Naive thymus-derived CD4-positive, alpha-beta T cell (primary cell): ENCODE measurements around the gene BRMS1. TPM values are rescaled to one million over a fixed set of nuclear protein-coding genes. Genes with fewer than 3 reads are reported as not detected.

Experiments used
- ATAC-seq: fragments of 150-1000 bp; cut with Tn5 transposase; 2 replicates; pipeline ENCODE4 v1.10.0; 2021; ENCODE audit warnings: mild to moderate bottlenecking, moderate library complexity
- CTCF ChIA-PET: fragments of 350-600 bp; sonication (Branson Sonifier 250); formaldehyde crosslinking; loops from one replicate; lab custom pipeline; 2021; ENCODE audit warnings: antibody characterized with exemption; lab: Charles Lee
- POLR2A ChIA-PET: fragments of 350-600 bp; sonication (Branson Sonifier 250); formaldehyde crosslinking; loops from one replicate; lab custom pipeline; 2021; ENCODE audit warnings: antibody characterized with exemption, inconsistent platforms; lab: Charles Lee
- DNase-seq, 9 donors: peaks; one replicate each; pipeline versions ENCODE4 v3.0.0 to v3.0.0-alpha.2; 2020 to 2022; ENCODE audit warnings: mixed read lengths in 1 of 9
- H3K27ac ChIP-seq: one replicate; pipeline ENCODE4 v1.7.0; 2013; ENCODE audit warnings: mild to moderate bottlenecking, low read depth, low read length, moderate library complexity
- H3K27me3 ChIP-seq, 2 donors: one replicate each; pipeline ENCODE4 v1.7.0; 2013; ENCODE audit warnings: low read length in 2 of 2, mild to moderate bottlenecking in 2 of 2, moderate library complexity in 2 of 2; ENCODE audit not compliant: control insufficient read depth in 2 of 2, insufficient read depth in 2 of 2
- H3K36me3 ChIP-seq, 3 experiments: 1 replicate in 2 of 3; 2 replicates in 1 of 3; pipeline ENCODE4 v1.7.0; 2013; ENCODE audit warnings: low read length in 3 of 3, mild to moderate bottlenecking in 3 of 3, moderate library complexity in 1 of 3; ENCODE audit not compliant: insufficient read depth in 3 of 3, control insufficient read depth in 2 of 3
- H3K4me1 ChIP-seq, 2 donors: one replicate each; pipeline ENCODE4 v1.7.0; 2013; ENCODE audit warnings: low read length in 2 of 2, mild to moderate bottlenecking in 2 of 2, moderate library complexity in 1 of 2; ENCODE audit not compliant: control insufficient read depth in 2 of 2, insufficient read depth in 2 of 2
- H3K4me3 ChIP-seq: 2 replicates; pipeline ENCODE4 v1.7.0; 2013; ENCODE audit warnings: mild to moderate bottlenecking, low read length
- H3K9me3 ChIP-seq, 3 experiments: 1 replicate in 2 of 3; 2 replicates in 1 of 3; pipeline ENCODE4 v1.7.0; 2013; ENCODE audit warnings: low read length in 3 of 3; ENCODE audit not compliant: control insufficient read depth in 2 of 3
- H3K27ac Mint-ChIP-seq, 9 donors: one replicate each; pipeline ENCODE4 v1.8.0; 2020 to 2022; ENCODE audit warnings: mixed read lengths in 9 of 9, mild to moderate bottlenecking in 8 of 9, moderate library complexity in 5 of 9, inconsistent platforms in 2 of 9
- H3K27me3 Mint-ChIP-seq, 5 donors: one replicate each; pipeline ENCODE4 v1.8.0; 2021 to 2022; ENCODE audit warnings: mixed read lengths in 5 of 5, mild to moderate bottlenecking in 1 of 5
- H3K36me3 Mint-ChIP-seq, 5 donors: one replicate each; pipeline ENCODE4 v1.8.0; 2020 to 2022; ENCODE audit warnings: mixed read lengths in 5 of 5, mild to moderate bottlenecking in 3 of 5, inconsistent platforms in 1 of 5
- H3K4me1 Mint-ChIP-seq, 7 donors: one replicate each; pipeline ENCODE4 v1.8.0; 2020 to 2022; ENCODE audit warnings: mixed read lengths in 7 of 7, mild to moderate bottlenecking in 3 of 7, inconsistent platforms in 1 of 7
- H3K4me3 Mint-ChIP-seq, 10 donors: one replicate each; pipeline ENCODE4 v1.8.0; 2020 to 2022; ENCODE audit warnings: mild to moderate bottlenecking in 10 of 10, mixed read lengths in 10 of 10, moderate library complexity in 6 of 10, inconsistent platforms in 2 of 10
- H3K9me3 Mint-ChIP-seq, 11 donors: one replicate each; pipeline ENCODE4 v1.8.0; 2020 to 2022; ENCODE audit warnings: mixed read lengths in 11 of 11, mild to moderate bottlenecking in 4 of 11, inconsistent platforms in 1 of 11, moderate library complexity in 1 of 11
- intact Hi-C, 2 donors: fragments of 100-400 bp; cut with micrococcal nuclease; formaldehyde crosslinking; loops; one replicate each; pipeline ENCODE4 v1.15.1; 2023
- polyA plus RNA-seq, 2 donors: library from polyadenylated mRNA; unstranded; fragments of 300-500 nt; fragmentation: Illumina TruSeq; gene quantifications; one replicate each; pipeline ENCODE4 v1.2.3, GENCODE V29; 2021
- total RNA-seq, 6 experiments: library from RNA in 5 of 6; stranded (reverse) in 5 of 6; gene quantifications; 1 replicate in 5 of 6; 2 replicates in 1 of 6; pipeline ENCODE4 v1.2.3 and lab custom pipeline; 2021 to 2026

The BRMS1 gene
- total and polyA plus RNA-seq, 7 experiments from 2014 or later = 35.9 to 73.5 (median 49.4) TPM

GRCh38 chr11:66335531-66336233, 9.2 kb downstream of the BRMS1 start:
- peak overlapping the region; percentile 77 to 96 (median 90) for H3K4me3 Mint-ChIP-seq
- intact Hi-C loops = no loop called here
- ChIA-PET CTCF (interaction anchor here (0.9 to 3.9 kb wide), 4 partner anchors 8 to 53 kb away, joined by 4 to 26 read pairs (median 6); no protein-coding TSS in a partner anchor), POLR2A (interaction anchor here (0.7 to 3.1 kb wide), 8 partner anchors 10 to 51 kb away, joined by 3 to 28 read pairs (median 4); partner anchors contain the start of genes B4GAT1 and BRMS1)
- Histone ChIP-seq H3K27me3 (no peaks in the 10 kb centered on the region), H3K4me1 (peaks cover 7 to 15% of the 10 kb centered on the region in 2 donors), H3K4me3 (peak overlapping the region; percentile 52), H3K9me3 (no peaks in the 10 kb centered on the region), H3K27ac (peak overlapping the region; percentile 70), H3K36me3 (peaks cover 0 to 54% (median 0%) of the 10 kb centered on the region in 3 experiments)
- peak overlapping the region in 6 of 9 donors; percentile 38 to 88 (median 72) for H3K27ac Mint-ChIP-seq
- H3K4me1 Mint-ChIP-seq = peaks cover 0 to 18% (median 11%) of the 10 kb centered on the region in 7 donors
- no peak for DNase-seq
- H3K9me3 Mint-ChIP-seq = no peaks in the 10 kb centered on the region
- peaks cover 0 to 2% (median 0%) of the 10 kb centered on the region in 5 donors for H3K27me3 Mint-ChIP-seq
- ATAC-seq = no peak
- H3K36me3 Mint-ChIP-seq = peaks cover 0 to 12% (median 0%) of the 10 kb centered on the region in 5 donors

- Histone ChIP-seq H3K4me3 (peak overlapping the region; percentile 52), H3K27ac (peak overlapping the region; percentile 70), H3K27me3 (no peaks in the 10 kb centered on the region), H3K9me3 (no peaks in the 10 kb centered on the region), H3K4me1 (peaks cover 7 to 15% of the 10 kb centered on the region in 2 donors), H3K36me3 (peaks cover 0 to 45% (median 0%) of the 10 kb centered on the region in 3 experiments)
- peak overlapping the region in 9 of 10 donors; percentile 42 to 96 (median 86) for H3K4me3 Mint-ChIP-seq
- intact Hi-C loops = no loop called here
- peak overlapping the region in 4 of 9 donors; percentile 41 to 88 (median 52) for H3K27ac Mint-ChIP-seq
- ATAC-seq (no peak), DNase-seq (no peak)
- H3K9me3 Mint-ChIP-seq = no peaks in the 10 kb centered on the region
- ChIA-PET POLR2A (interaction anchor here (1.0 to 3.1 kb wide), 6 partner anchors 10 to 35 kb away, joined by 3 to 28 read pairs (median 4); partner anchors contain the start of genes B4GAT1 and BRMS1), CTCF (interaction anchor here (0.9 to 3.9 kb wide), 4 partner anchors 9 to 54 kb away, joined by 4 to 26 read pairs (median 6); no protein-coding TSS in a partner anchor)
- peaks cover 0 to 18% (median 11%) of the 10 kb centered on the region in 7 donors for H3K4me1 Mint-ChIP-seq
- H3K27me3 Mint-ChIP-seq = peaks cover 0 to 2% (median 0%) of the 10 kb centered on the region in 5 donors
- peaks cover 0 to 8% (median 0%) of the 10 kb centered on the region in 5 donors for H3K36me3 Mint-ChIP-seq
These were observed 10.1 kb downstream of the BRMS1 start for GRCh38 chr11:66334605-66335442.

GRCh38 chr11:66333896-66334604, 10.9 kb downstream of the BRMS1 start:
- H3K4me3 Mint-ChIP-seq = peak overlapping the region in 4 of 10 donors; percentile 34 to 74 (median 55)
- ATAC-seq (no peak), DNase-seq (no peak)
- POLR2A ChIA-PET = interaction anchor here (1.6 to 3.1 kb wide), 3 partner anchors 11 to 22 kb away, joined by 4 to 28 read pairs (median 8); partner anchors contain the start of gene BRMS1
- peaks cover 0 to 17% (median 12%) of the 10 kb centered on the region in 7 donors for H3K4me1 Mint-ChIP-seq
- CTCF ChIA-PET = interaction anchor here (3.9 kb wide), 1 partner anchor 22 kb away, joined by 26 read pairs; no protein-coding TSS in a partner anchor
- Histone ChIP-seq H3K4me3 (no peak overlapping the region), H3K4me1 (peaks cover 11 to 15% of the 10 kb centered on the region in 2 donors), H3K27me3 (no peaks in the 10 kb centered on the region), H3K9me3 (no peaks in the 10 kb centered on the region), H3K36me3 (peaks cover 0 to 37% (median 0%) of the 10 kb centered on the region in 3 experiments), H3K27ac (no peak overlapping the region)
- H3K27me3 Mint-ChIP-seq = peaks cover 0 to 2% (median 0%) of the 10 kb centered on the region in 5 donors
- intact Hi-C loops = no loop called here
- H3K36me3 Mint-ChIP-seq = peaks cover 0 to 5% (median 0%) of the 10 kb centered on the region in 5 donors
- H3K9me3 Mint-ChIP-seq = no peaks in the 10 kb centered on the region
- H3K27ac Mint-ChIP-seq = peak overlapping the region in 1 of 9 donors; percentile 74

GRCh38 chr11:66333220-66333877, 11.6 kb downstream of the BRMS1 start:
- Mint-ChIP-seq H3K4me1 (peaks cover 1 to 21% (median 19%) of the 10 kb centered on the region in 7 donors), H3K27me3 (peaks cover 0 to 2% (median 0%) of the 10 kb centered on the region in 5 donors), H3K4me3 (peak overlapping the region in 2 of 10 donors; percentile 4 to 16), H3K27ac (no peak overlapping the region), H3K36me3 (peaks cover 0 to 4% (median 0%) of the 10 kb centered on the region in 5 donors), H3K9me3 (no peaks in the 10 kb centered on the region)
- Histone ChIP-seq H3K27me3 (no peaks in the 10 kb centered on the region), H3K27ac (no peak overlapping the region), H3K4me1 (peaks cover 18 to 22% of the 10 kb centered on the region in 2 donors), H3K36me3 (peaks cover 0 to 30% (median 0%) of the 10 kb centered on the region in 3 experiments), H3K4me3 (no peak overlapping the region), H3K9me3 (no peaks in the 10 kb centered on the region)
- ChIA-PET POLR2A (interaction anchor here (1.1 kb wide), 1 partner anchor 21 kb away, joined by 4 read pairs; no protein-coding TSS in a partner anchor), CTCF (interaction anchor here (3.9 kb wide), 1 partner anchor 22 kb away, joined by 26 read pairs; no protein-coding TSS in a partner anchor)
- intact Hi-C loops = no loop called here
- DNase-seq (no peak), ATAC-seq (no peak)

GRCh38 chr11:66332371-66333219, 12.3 kb downstream of the BRMS1 start:
- Histone ChIP-seq H3K9me3 (no peaks in the 10 kb centered on the region), H3K4me3 (no peak overlapping the region), H3K27me3 (no peaks in the 10 kb centered on the region), H3K27ac (no peak overlapping the region), H3K36me3 (peaks cover 0 to 23% (median 0%) of the 10 kb centered on the region in 3 experiments), H3K4me1 (peaks cover 25 to 29% of the 10 kb centered on the region in 2 donors)
- Mint-ChIP-seq H3K4me1 (peaks cover 9 to 28% (median 26%) of the 10 kb centered on the region in 7 donors), H3K4me3 (peak overlapping the region in 3 of 10 donors; percentile 4 to 79 (median 16)), H3K27ac (peak overlapping the region in 1 of 9 donors; percentile 26), H3K27me3 (peaks cover 0 to 2% (median 0%) of the 10 kb centered on the region in 5 donors), H3K9me3 (no peaks in the 10 kb centered on the region), H3K36me3 (peaks cover 0 to 4% (median 0%) of the 10 kb centered on the region in 5 donors)
- CTCF ChIA-PET = interaction anchor here (2.0 to 4.7 kb wide), 2 partner anchors 21 to 54 kb away, joined by 15 to 52 read pairs; no protein-coding TSS in a partner anchor
- intact Hi-C loops = no loop called here
- ATAC-seq = no peak
- DNase-seq = no peak
- POLR2A ChIA-PET = interaction anchor here (1.1 to 1.2 kb wide), 2 partner anchors 9 to 20 kb away, joined by 3 to 4 read pairs; no protein-coding TSS in a partner anchor
